ENCODE results near the gene SORCS2. TPM values are rescaled to one million over a fixed set of nuclear protein-coding genes. Genes with fewer than 3 reads are reported as not detected.

Gene SORCS2
- total and polyA plus RNA-seq, 2 of the 8 experiments (the other 6 are each of a cell fraction or from before 2014, with no cell fraction given) = 0.36 to 1.8 TPM

- H3K4me2 ChIP-seq (ENCODE audit: insufficient read depth in 1 of 2, low read depth in 2 of 2, low read length in 2 of 2) = no peak overlapping the region
- no peak overlapping the region for H4K8ac ChIP-seq (ENCODE audit: extremely low read depth, insufficient read depth, low read length)
- no peak overlapping the region for H3K56ac ChIP-seq (replicated peaks; ENCODE audit: insufficient read length, low read depth, low read length)
- DNase-seq (ENCODE audit: low read depth in 1 of 2, low spot score in 2 of 2) (no peak), FAIRE-seq (no peak)
- H2BK12ac ChIP-seq (ENCODE audit: low read depth, low read length) = no peak overlapping the region
- no peaks in the 10 kb centered on the region for H3K79me2 ChIP-seq (ENCODE audit: control insufficient read depth in 1 of 2, insufficient read depth in 2 of 2, low read length in 2 of 2)
- no peak overlapping the region for H3K18ac ChIP-seq (ENCODE audit: extremely low read depth, low read length)
- POLR2A ChIA-PET (ENCODE audit: partially characterized antibody) = no interaction called here
- H2AK5ac ChIP-seq (ENCODE audit: low read depth, low read length) = no peak overlapping the region
- no peak overlapping the region for H2BK20ac ChIP-seq (ENCODE audit: low read length)
- no peak overlapping the region for H2BK15ac ChIP-seq (ENCODE audit: low read length)
- 0 out of 7 replicates have a peak, but pooled peaks cover 0 to 3% (median 0%) of the 10 kb centered on the region in 4 experiments for H3K4me1 ChIP-seq (replicated peaks in 1 of 4; ENCODE audit: control insufficient read depth in 3 of 4, insufficient read depth in 4 of 4, low read length in 3 of 4)
- H3K4ac ChIP-seq (replicated peaks; ENCODE audit: insufficient read length, low read depth, low read length) = no peak overlapping the region
- no peak overlapping the region for H3K4me3 ChIP-seq (ENCODE audit: extremely low read depth in 1 of 4, insufficient read depth in 2 of 4, low read depth in 3 of 4, low read length in 4 of 4)
- H3K27ac ChIP-seq (ENCODE audit: low read depth, low read length) = no peak overlapping the region
- H3K27me3 ChIP-seq (replicated peaks in 1 of 4; ENCODE audit: control insufficient read depth in 3 of 4, extremely low read depth in 1 of 4, insufficient read depth in 3 of 4, low read length in 3 of 4) = no peaks in the 10 kb centered on the region; a peak in 1 of 7 replicates
- no peaks in the 10 kb centered on the region for H3K79me1 ChIP-seq (ENCODE audit: low read depth, low read length)
- no peak for TF ChIP-seq CHD1 (IDR thresholded peaks at IDR 0.05; ENCODE audit: low read depth, low read length)
- WGBS, 2 experiments (ENCODE audit: extremely low coverage in 1 of 2, insufficient coverage in 1 of 2, insufficient read length in 1 of 2, insufficient replicate concordance in 2 of 2, low coverage in 1 of 2, low lambda C conversion rate in 2 of 2, missing lambda C conversion rate in 1 of 2) = 88% methylated on average over 3 of the region's 3 CpGs; no CpG with 5 or more reads in 1 of the 2 experiments
- H4K20me1 ChIP-seq (replicated peaks in 1 of 2; ENCODE audit: control insufficient read depth in 1 of 2, insufficient read depth in 2 of 2, low read length in 2 of 2) = peaks cover 0 to 6% of the 10 kb centered on the region in 2 experiments
- no peaks in the 10 kb centered on the region for H3K36me3 ChIP-seq (ENCODE audit: control insufficient read depth in 2 of 4, insufficient read depth in 4 of 4, low read length in 3 of 4)
- H3K23me2 ChIP-seq (ENCODE audit: low read depth, low read length) = peaks cover 18% of the 10 kb centered on the region; the same call in 1 of the 2 replicates
- H3K9ac ChIP-seq (replicated peaks in 1 of 4; ENCODE audit: extremely low read depth in 1 of 4, low read depth in 3 of 4, low read length in 3 of 4) = no peak overlapping the region
- peaks cover 0 to 6% of the 10 kb centered on the region in 2 experiments; a peak in 1 of 4 replicates for H3K9me3 ChIP-seq (ENCODE audit: insufficient read depth in 2 of 2, low read depth in 1 of 2, low read length in 1 of 2)
- H2BK5ac ChIP-seq (ENCODE audit: low read depth, low read length) = no peak overlapping the region
- no peak overlapping the region for H3K23ac ChIP-seq (ENCODE audit: insufficient read length)
- H2AFZ ChIP-seq (ENCODE audit: low read length) = no peak overlapping the region
- no peak overlapping the region for H3K14ac ChIP-seq (ENCODE audit: insufficient read length)
- H2BK120ac ChIP-seq (replicated peaks; ENCODE audit: low read depth, low read length) = no peak overlapping the region
- CTCF ChIA-PET (ENCODE audit: partially characterized antibody) = interaction anchor here (0.6 to 1.0 kb wide), 3 partner anchors 12 to 223 kb away, joined by 3 read pairs; no protein-coding TSS in a partner anchor
- H4K91ac ChIP-seq (replicated peaks; ENCODE audit: insufficient read length, low read length) = no peak overlapping the region
- no peak overlapping the region for H4K5ac ChIP-seq (ENCODE audit: insufficient read length, low read depth, low read length)
Measured at GRCh38 chr4:7616193-7616592, 423.9 kb downstream of the SORCS2 start.
